ENCODE measurements around the gene PIP4K2C. TPM values are rescaled to one million over a fixed set of nuclear protein-coding genes. Genes with fewer than 3 reads are reported as not detected.

PIP4K2C gene
- total and polyA plus RNA-seq, 2 donors (not counting 1 experiment from before 2014, with no cell fraction given): 11.9 to 24.3 TPM

GRCh38 chr12:57545809-57546437 lies 45.1 kb upstream of the PIP4K2C start:
- peak overlapping the region; percentile 82 for H3K27ac ChIP-seq (ENCODE audit: insufficient read depth, low read length)
- H3K79me2 ChIP-seq (ENCODE audit: control insufficient read depth, insufficient read depth, low read length): peaks cover 28% of the 10 kb centered on the region
- H3K9me3 ChIP-seq (ENCODE audit: control insufficient read depth, insufficient read depth, low read depth, low read length): no peaks in the 10 kb centered on the region
- no peak overlapping the region for H2AFZ ChIP-seq (ENCODE audit: low read length)
- peak overlapping the region; percentile 90 for H3K9ac ChIP-seq (ENCODE audit: insufficient read depth, low read length)
- peaks cover 1% of the 10 kb centered on the region for H3K36me3 ChIP-seq (ENCODE audit: control insufficient read depth, insufficient read depth, low read length)
- no peak for TF ChIP-seq CTCF (conservative IDR thresholded peaks at IDR 0.05 in 1 of 2, IDR thresholded peaks at IDR 0.05 in 1 of 2; ENCODE audit: low read depth in 1 of 2, low read length in 2 of 2)
- no peak for TF ChIP-seq EZH2 (IDR thresholded peaks at IDR 0.05; ENCODE audit: low read length, missing control alignments)
- no peak for DNase-seq (ENCODE audit: low read depth in 2 of 2)
- H3K4me2 ChIP-seq (ENCODE audit: extremely low read depth, insufficient read depth, low read length): peak overlapping the region; percentile 96
- H4K20me1 ChIP-seq (ENCODE audit: control insufficient read depth, extremely low read depth, insufficient read depth, low read length): no peaks in the 10 kb centered on the region
- peak overlapping the region; percentile 78 to 96 (median 88) for H3K4me3 ChIP-seq (replicated peaks in 1 of 4; ENCODE audit: control extremely low read depth in 1 of 4, insufficient read depth in 1 of 4, low read depth in 3 of 4, low read length in 4 of 4)
- peaks cover 7% of the 10 kb centered on the region for H3K4me1 ChIP-seq (ENCODE audit: control insufficient read depth, extremely low read depth, insufficient read depth, low read length)
- peaks cover 7% of the 10 kb centered on the region for H3K27me3 ChIP-seq (ENCODE audit: control insufficient read depth, insufficient read depth, low read length)

GRCh38 chr12:57546438-57547287 lies 44.3 kb upstream of the PIP4K2C start, which contains the start of gene DCTN2:
Gene DCTN2, minus strand, starts transcription at chr12:57547192. Its CDS starts 129 bp downstream, at chr12:57547063.
- Histone ChIP-seq H4K20me1 (ENCODE audit: control insufficient read depth, extremely low read depth, insufficient read depth, low read length) (no peaks in the 10 kb centered on the region), H3K4me2 (ENCODE audit: extremely low read depth, insufficient read depth, low read length) (peak within 1 kb of the TSS; percentile 96), H3K9me3 (ENCODE audit: control insufficient read depth, insufficient read depth, low read depth, low read length) (no peaks in the 10 kb centered on the region), H3K36me3 (ENCODE audit: control insufficient read depth, insufficient read depth, low read length) (peaks cover 1% of the 10 kb centered on the region), H3K79me2 (ENCODE audit: control insufficient read depth, insufficient read depth, low read length) (peaks cover 28% of the 10 kb centered on the region), H3K4me3 (replicated peaks in 1 of 4; ENCODE audit: control extremely low read depth in 1 of 4, insufficient read depth in 1 of 4, low read depth in 3 of 4, low read length in 4 of 4) (peak within 1 kb of the TSS; percentile 78 to 96 (median 88)), H3K27me3 (ENCODE audit: control insufficient read depth, insufficient read depth, low read length) (peaks cover 10% of the 10 kb centered on the region), H2AFZ (ENCODE audit: low read length) (peak within 1 kb of the TSS; percentile 34), H3K27ac (ENCODE audit: insufficient read depth, low read length) (peak within 1 kb of the TSS; percentile 82), H3K9ac (ENCODE audit: insufficient read depth, low read length) (peak within 1 kb of the TSS; percentile 90), H3K4me1 (ENCODE audit: control insufficient read depth, extremely low read depth, insufficient read depth, low read length) (peaks cover 7% of the 10 kb centered on the region)
- TF ChIP-seq EZH2 (IDR thresholded peaks at IDR 0.05; ENCODE audit: low read length, missing control alignments) (no peak), CTCF (conservative IDR thresholded peaks at IDR 0.05 in 1 of 2, IDR thresholded peaks at IDR 0.05 in 1 of 2; ENCODE audit: low read depth in 1 of 2, low read length in 2 of 2) (peak in 1 of 2 donors; percentile 13)
- peak; percentile 94 to 97 for DNase-seq (ENCODE audit: low read depth in 2 of 2)
